HG03469 (cell line): ENCODE measurements around the gene LRRC27.

Experiments
- ATAC-seq: cut with Tn5 transposase; IDR thresholded peaks from one replicate; pipeline ENCODE4 v1.9.1; 2021; ENCODE audit warnings: mild to moderate bottlenecking, moderate library complexity, moderate number of reproducible peaks; ENCODE audit not compliant: unreplicated experiment

Gene LRRC27

GRCh38 chr10:132409667-132410028 is 77.7 kb downstream of the LRRC27 start:
- ATAC-seq: no peak

- no peak for ATAC-seq
These were observed 78.2 kb downstream of the LRRC27 start for GRCh38 chr10:132410056-132410778.

GRCh38 chr10:132410779-132411532 is 79.0 kb downstream of the LRRC27 start:
- no peak for ATAC-seq

- no peak for ATAC-seq
These were observed 79.7 kb downstream of the LRRC27 start for GRCh38 chr10:132411561-132412253.

- ATAC-seq: no peak
These were observed 80.6 kb downstream of the LRRC27 start for GRCh38 chr10:132412316-132413192.

GRCh38 chr10:132413226-132414205 is 81.5 kb downstream of the LRRC27 start:
- no peak for ATAC-seq

GRCh38 chr10:132414402-132415016 is 82.5 kb downstream of the LRRC27 start:
- no peak for ATAC-seq

- no peak for ATAC-seq
These were observed 83.3 kb downstream of the LRRC27 start for GRCh38 chr10:132415255-132415654.

- ATAC-seq: no peak
These were observed 84.0 kb downstream of the LRRC27 start for GRCh38 chr10:132415956-132416355.

GRCh38 chr10:132416566-132417256 is 84.7 kb downstream of the LRRC27 start:
- ATAC-seq: no peak

- ATAC-seq: no peak
These were observed 85.4 kb downstream of the LRRC27 start for GRCh38 chr10:132417257-132417910.

GRCh38 chr10:132417957-132418441 is 86.0 kb downstream of the LRRC27 start:
- no peak for ATAC-seq

GRCh38 chr10:132418527-132419416 is 86.8 kb downstream of the LRRC27 start:
- no peak for ATAC-seq

GRCh38 chr10:132419538-132420468 is 87.8 kb downstream of the LRRC27 start:
- ATAC-seq: no peak

- ATAC-seq: no peak
These were observed 88.5 kb downstream of the LRRC27 start for GRCh38 chr10:132420469-132420980.
